Keratinocyte (primary cell): ENCODE data around the gene CFI. TPM values are rescaled to one million over a fixed set of nuclear protein-coding genes. Genes with fewer than 3 reads are reported as not detected.

Experiments
- DNase-seq: peaks from one replicate; pipeline ENCODE4 v3.0.0-alpha.2; 2011; ENCODE audit warnings: low read depth, missing footprints, low spot score
- FAIRE-seq: peaks from 2 replicates; lab custom pipeline; 2011; peaks lifted over from hg19 to GRCh38; lab: Jason Lieb, UNC
- H2AFZ ChIP-seq: 2 replicates; pipeline ENCODE4 v1.6.0; 2012; ENCODE audit warnings: low read length, control low read depth, inconsistent platforms; ENCODE audit not compliant: control insufficient read depth
- H3K27ac ChIP-seq: 2 replicates; pipeline ENCODE4 v1.5.1; 2011; ENCODE audit warnings: low read length; ENCODE audit not compliant: control insufficient read depth, insufficient read depth
- H3K27me3 ChIP-seq: 3 replicates; pipeline ENCODE4 v1.6.0; 2011; ENCODE audit warnings: low read length; ENCODE audit not compliant: control insufficient read depth, insufficient read depth; ENCODE audit errors: extremely low read depth
- H3K36me3 ChIP-seq, 2 experiments: 2 replicates in 1 of 2; 3 replicates in 1 of 2; pipeline ENCODE4 v1.5.1; 2011; ENCODE audit warnings: low read length in 2 of 2, mild to moderate bottlenecking in 1 of 2; ENCODE audit not compliant: control insufficient read depth in 2 of 2, insufficient read depth in 2 of 2; ENCODE audit errors: extremely low read depth in 1 of 2
- H3K4me1 ChIP-seq: 3 replicates; pipeline ENCODE4 v1.5.1; 2011; ENCODE audit warnings: low read length; ENCODE audit not compliant: control insufficient read depth, insufficient read depth; ENCODE audit errors: extremely low read depth
- H3K4me2 ChIP-seq: 3 replicates; pipeline ENCODE4 v1.6.0; 2011; ENCODE audit warnings: low read depth, low read length; ENCODE audit not compliant: control insufficient read depth, insufficient read depth; ENCODE audit errors: extremely low read depth
- H3K4me3 ChIP-seq, 3 experiments: fragments of 200-600 bp in 1 of 3; sonication (generic) in 1 of 3; 2 replicates in 2 of 3; 3 replicates in 1 of 3; pipeline ENCODE4 v1.5.1; 2011 to 2016; ENCODE audit warnings: low read length in 3 of 3, mild to moderate bottlenecking in 3 of 3, control low read depth in 2 of 3, inconsistent platforms in 1 of 3, low read depth in 1 of 3, mixed read lengths in 1 of 3, mixed run types in 1 of 3, moderate library complexity in 1 of 3; ENCODE audit not compliant: control insufficient read depth in 2 of 3, insufficient read depth in 2 of 3; ENCODE audit errors: extremely low read depth in 1 of 3
- H3K79me2 ChIP-seq: 2 replicates; pipeline ENCODE4 v1.6.0; 2012; ENCODE audit warnings: low read length; ENCODE audit not compliant: control insufficient read depth, insufficient read depth
- H3K9ac ChIP-seq: 3 replicates; pipeline ENCODE4 v1.6.0; 2011; ENCODE audit warnings: low read length; ENCODE audit not compliant: control insufficient read depth, insufficient read depth; ENCODE audit errors: extremely low read depth
- H3K9me1 ChIP-seq: 3 replicates; pipeline ENCODE4 v1.6.0; 2011; ENCODE audit warnings: low read length; ENCODE audit not compliant: control insufficient read depth, insufficient read depth; ENCODE audit errors: extremely low read depth
- H3K9me3 ChIP-seq: 2 replicates; pipeline ENCODE4 v1.5.1; 2012; ENCODE audit warnings: low read depth, low read length; ENCODE audit not compliant: control insufficient read depth
- H4K20me1 ChIP-seq: 3 replicates; pipeline ENCODE4 v1.6.0; 2011; ENCODE audit warnings: low read length; ENCODE audit not compliant: control insufficient read depth, insufficient read depth; ENCODE audit errors: extremely low read depth
- EZH2 ChIP-seq: IDR thresholded peaks from one replicate; pipeline ENCODE4 v1.6.1; 2012; ENCODE audit warnings: inconsistent platforms, mild to moderate bottlenecking, low read length, moderate library complexity
- dilution Hi-C: fragments of 300-500 bp; cut with MboI; formaldehyde crosslinking; loops from one replicate; pipeline ENCODE4 v1.7.0; 2020; ENCODE audit warnings: low sequenced_read_pairs; ENCODE audit not compliant: extremely low pct_ligation_motif_present
- polyA plus RNA-seq, 5 experiments: library from polyadenylated mRNA; depleted of rRNA in 3 of 5; stranded (reverse) in 3 of 5; stranded (forward) in 1 of 5; unstranded in 1 of 5; fragments of >200 nt; gene quantifications; 1 replicate in 1 of 5; 2 replicates in 3 of 5; 3 replicates in 1 of 5; pipeline versions ENCODE4 v1.2.1 to v1.2.3, GENCODE V29; 2011 to 2012; ENCODE audit warnings: missing spikeins in 2 of 5, low read depth in 1 of 5, low replicate concordance in 1 of 5
- TF ChIP-seq, protein P1 (sequence below), 3 experiments: IDR thresholded peaks in 1 of 3; conservative IDR thresholded peaks in 1 of 3; optimal IDR thresholded peaks in 1 of 3; 2 replicates in 2 of 3; 3 replicates in 1 of 3; pipeline versions ENCODE3 to v1.5.1; 2011; ENCODE audit warnings: low read length in 3 of 3, mild to moderate bottlenecking in 3 of 3, moderate library complexity in 2 of 3, control low read depth in 1 of 3, inconsistent platforms in 1 of 3; ENCODE audit not compliant: insufficient read depth in 2 of 3; ENCODE audit errors: extremely low read depth in 1 of 3

The CFI gene
- polyA plus RNA-seq, 1 donor (not counting 4 experiments of a cell fraction or from before 2014, with no cell fraction given) = not detected

DNA sequence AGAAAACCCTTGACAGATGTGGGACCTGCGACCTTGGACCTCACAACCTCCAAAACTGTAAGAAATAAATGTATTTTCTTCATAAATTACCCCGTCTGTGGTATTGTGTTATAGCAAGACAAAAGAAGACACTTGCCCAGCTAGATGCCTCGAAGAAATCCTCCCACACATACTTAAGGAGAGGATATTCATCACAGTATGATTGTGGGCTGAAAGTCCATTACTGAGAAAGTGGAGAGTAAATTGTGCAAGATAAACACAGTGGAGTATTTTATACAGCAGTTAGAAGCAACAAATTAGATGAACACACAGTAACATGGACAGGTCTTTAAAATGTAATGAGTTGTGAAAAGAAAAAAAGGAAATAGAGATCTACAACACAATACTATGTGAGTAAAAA, 46.1 kb downstream of the CFI start:
- dilution Hi-C loops = no loop called here
- H3K36me3 ChIP-seq = no peaks in the 10 kb centered on the region
- H3K27ac ChIP-seq = no peak overlapping the region
- TF ChIP-seq, protein P1, sequence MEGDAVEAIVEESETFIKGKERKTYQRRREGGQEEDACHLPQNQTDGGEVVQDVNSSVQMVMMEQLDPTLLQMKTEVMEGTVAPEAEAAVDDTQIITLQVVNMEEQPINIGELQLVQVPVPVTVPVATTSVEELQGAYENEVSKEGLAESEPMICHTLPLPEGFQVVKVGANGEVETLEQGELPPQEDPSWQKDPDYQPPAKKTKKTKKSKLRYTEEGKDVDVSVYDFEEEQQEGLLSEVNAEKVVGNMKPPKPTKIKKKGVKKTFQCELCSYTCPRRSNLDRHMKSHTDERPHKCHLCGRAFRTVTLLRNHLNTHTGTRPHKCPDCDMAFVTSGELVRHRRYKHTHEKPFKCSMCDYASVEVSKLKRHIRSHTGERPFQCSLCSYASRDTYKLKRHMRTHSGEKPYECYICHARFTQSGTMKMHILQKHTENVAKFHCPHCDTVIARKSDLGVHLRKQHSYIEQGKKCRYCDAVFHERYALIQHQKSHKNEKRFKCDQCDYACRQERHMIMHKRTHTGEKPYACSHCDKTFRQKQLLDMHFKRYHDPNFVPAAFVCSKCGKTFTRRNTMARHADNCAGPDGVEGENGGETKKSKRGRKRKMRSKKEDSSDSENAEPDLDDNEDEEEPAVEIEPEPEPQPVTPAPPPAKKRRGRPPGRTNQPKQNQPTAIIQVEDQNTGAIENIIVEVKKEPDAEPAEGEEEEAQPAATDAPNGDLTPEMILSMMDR (optimal IDR thresholded peaks at IDR 0.05 in 1 of 3, IDR thresholded peaks at IDR 0.05 in 1 of 3, conservative IDR thresholded peaks at IDR 0.05 in 1 of 3; ENCODE audit: extremely low read depth in 1 of 3, insufficient read depth in 2 of 3, low read length in 3 of 3) = no peak
- no peak for TF ChIP-seq EZH2
- no peaks in the 10 kb centered on the region for H3K79me2 ChIP-seq
- no peaks in the 10 kb centered on the region for H3K4me1 ChIP-seq
- H3K9me3 ChIP-seq = no peaks in the 10 kb centered on the region
- no peak overlapping the region for H3K4me2 ChIP-seq
- H3K9me1 ChIP-seq = no peaks in the 10 kb centered on the region
- no peaks in the 10 kb centered on the region for H3K27me3 ChIP-seq
- no peaks in the 10 kb centered on the region for H4K20me1 ChIP-seq
- H3K9ac ChIP-seq = no peak overlapping the region
- no peak for FAIRE-seq
- no peak overlapping the region for H2AFZ ChIP-seq
- DNase-seq = no peak
- no peak overlapping the region for H3K4me3 ChIP-seq

DNA sequence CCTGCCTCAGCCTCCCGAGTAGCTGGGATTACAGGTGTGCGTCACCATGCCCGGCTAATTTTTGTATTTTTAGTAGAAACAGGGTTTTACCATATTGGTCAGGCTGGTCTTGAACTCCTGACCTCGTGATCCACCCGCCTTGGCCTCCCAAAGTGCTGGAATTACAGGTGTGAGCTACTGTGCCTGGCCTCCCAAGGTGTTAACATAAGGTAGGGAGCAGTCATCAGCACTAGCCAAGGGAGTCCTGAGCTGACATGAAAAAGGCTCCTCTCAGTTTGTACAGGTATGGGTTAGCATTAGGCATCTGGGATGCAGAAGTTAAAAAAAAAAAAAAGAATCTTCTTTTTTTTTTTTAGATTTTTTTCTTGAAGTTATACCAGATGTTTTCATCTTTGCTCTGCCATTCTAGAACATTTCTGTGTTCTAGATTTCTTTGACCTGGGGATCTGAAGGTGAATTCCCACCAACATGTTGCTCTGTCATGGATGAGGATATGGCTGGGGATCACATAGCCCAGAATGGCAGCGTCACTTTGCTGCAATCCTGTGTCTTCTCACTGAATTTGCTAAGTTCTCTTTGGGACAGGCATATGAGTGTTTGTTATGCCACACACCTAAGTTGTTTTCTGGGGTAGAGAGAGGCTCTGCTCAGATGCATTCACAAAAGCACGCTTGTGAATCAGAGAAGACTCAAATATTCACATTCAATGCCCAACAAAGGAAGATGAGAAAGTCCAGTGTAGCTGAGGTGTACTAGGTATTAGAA, 47.5 kb downstream of the CFI start:
- H3K4me1 ChIP-seq = no peaks in the 10 kb centered on the region
- TF ChIP-seq, protein P1 (optimal IDR thresholded peaks at IDR 0.05 in 1 of 3, IDR thresholded peaks at IDR 0.05 in 1 of 3, conservative IDR thresholded peaks at IDR 0.05 in 1 of 3; ENCODE audit: extremely low read depth in 1 of 3, insufficient read depth in 2 of 3, low read length in 3 of 3) = no peak
- no peak for TF ChIP-seq EZH2
- no peak overlapping the region for H3K9ac ChIP-seq
- H4K20me1 ChIP-seq = no peaks in the 10 kb centered on the region
- no peak for DNase-seq
- H3K9me3 ChIP-seq = no peaks in the 10 kb centered on the region
- H3K4me2 ChIP-seq = no peak overlapping the region
- no peaks in the 10 kb centered on the region for H3K36me3 ChIP-seq
- no peaks in the 10 kb centered on the region for H3K79me2 ChIP-seq
- no peak for FAIRE-seq
- no peaks in the 10 kb centered on the region for H3K9me1 ChIP-seq
- no peak overlapping the region for H3K4me3 ChIP-seq
- H3K27ac ChIP-seq = no peak overlapping the region
- no peaks in the 10 kb centered on the region for H3K27me3 ChIP-seq
- H2AFZ ChIP-seq = no peak overlapping the region
- dilution Hi-C loops = no loop called here
